Measurements from ENCODE around the gene PRDM16.

GRCh38 chr1:3244025-3244926 lies 175.3 kb downstream of the PRDM16 start:
- TF ChIP-seq TEAD4 (IDR thresholded peaks at IDR 0.05; ENCODE audit: low read depth, low read length) (no peak), YY1 (IDR thresholded peaks at IDR 0.05; ENCODE audit: low read depth, low read length) (no peak), POLR2A (IDR thresholded peaks at IDR 0.05; ENCODE audit: control extremely low read depth in 1 of 2, low read depth in 2 of 2, low read length in 2 of 2) (no peak), EZH2 (IDR thresholded peaks at IDR 0.05; ENCODE audit: low read depth, low read length, severe bottlenecking) (no peak), CTCF (IDR thresholded peaks at IDR 0.05; ENCODE audit: control extremely low read depth in 1 of 3, insufficient read depth in 1 of 3, low read depth in 1 of 3, low read length in 3 of 3) (no peak), SUZ12 (IDR thresholded peaks at IDR 0.05; ENCODE audit: low read length) (no peak), TAF1 (IDR thresholded peaks at IDR 0.05; ENCODE audit: low read depth, low read length) (no peak), JUN (IDR thresholded peaks at IDR 0.05; ENCODE audit: low read depth, low read length) (no peak), EP300 (IDR thresholded peaks at IDR 0.05; ENCODE audit: borderline replicate concordance in 1 of 2, low read depth in 2 of 2, low read length in 2 of 2) (no peak), CREB1 (IDR thresholded peaks at IDR 0.05) (no peak), BRCA1 (IDR thresholded peaks at IDR 0.05; ENCODE audit: low read depth, low read length) (no peak), CEBPB (IDR thresholded peaks at IDR 0.05; ENCODE audit: low read depth, low read length) (no peak), POLR2AphosphoS5 (IDR thresholded peaks at IDR 0.05; ENCODE audit: low read depth, low read length) (no peak)

Measured in H1 (cell line).